Parathyroid adenoma (tissue), 2 donors: Measurements from ENCODE around the gene AHNAK2.

ENCODE experiments used
- H2AFZ ChIP-seq: fragments of 300-600 bp; sonication (generic); one replicate; pipeline ENCODE4 v1.7.0; 2017; ENCODE audit warnings: antibody characterized with exemption, mild to moderate bottlenecking
- H3K27ac ChIP-seq: fragments of 300-600 bp; sonication (generic); one replicate; pipeline ENCODE4 v1.7.0; 2017
- H3K27me3 ChIP-seq: fragments of 300-600 bp; sonication (generic); one replicate; pipeline ENCODE4 v1.7.0; 2017; ENCODE audit warnings: low read length; ENCODE audit not compliant: control insufficient read depth, insufficient read depth
- H3K36me3 ChIP-seq: fragments of 300-600 bp; sonication (generic); one replicate; pipeline ENCODE4 v1.7.0; 2017; ENCODE audit warnings: low read length; ENCODE audit not compliant: control insufficient read depth, insufficient read depth
- H3K4me1 ChIP-seq: fragments of 300-600 bp; sonication (generic); one replicate; pipeline ENCODE4 v1.7.0; 2017; ENCODE audit warnings: control low read depth
- H3K4me2 ChIP-seq: fragments of 300-600 bp; sonication (generic); one replicate; pipeline ENCODE4 v1.7.0; 2017; ENCODE audit warnings: low read length
- H3K4me3 ChIP-seq: fragments of 300-600 bp; sonication (generic); one replicate; pipeline ENCODE4 v1.7.0; 2017; ENCODE audit warnings: low read depth, low read length
- H3K79me2 ChIP-seq: fragments of 300-600 bp; sonication (generic); one replicate; pipeline ENCODE4 v1.7.0; 2017; ENCODE audit warnings: control low read depth
- H3K9ac ChIP-seq: fragments of 300-600 bp; sonication (generic); one replicate; pipeline ENCODE4 v1.7.0; 2017; ENCODE audit warnings: mild to moderate bottlenecking
- H3K9me3 ChIP-seq: fragments of 300-600 bp; sonication (generic); one replicate; pipeline ENCODE4 v1.7.0; 2017; ENCODE audit warnings: low read length; ENCODE audit not compliant: control insufficient read depth
- CTCF ChIP-seq: fragments of 300-600 bp; sonication (generic); IDR thresholded peaks from one replicate; pipeline ENCODE4 v1.7.0; 2017; ENCODE audit warnings: antibody characterized with exemption, mild to moderate bottlenecking
- donor health status: primary hyperparathyroidism.

AHNAK2 gene

GRCh38 chr14:104926619-104927431 is 51.3 kb downstream of the AHNAK2 start:
- no peak overlapping the region for H3K27ac ChIP-seq
- no peak for TF ChIP-seq CTCF
- H3K9me3 ChIP-seq = no peaks in the 10 kb centered on the region
- H3K4me1 ChIP-seq = peaks cover 2% of the 10 kb centered on the region
- H3K4me2 ChIP-seq = no peak overlapping the region
- no peak overlapping the region for H2AFZ ChIP-seq
- H3K36me3 ChIP-seq = no peaks in the 10 kb centered on the region
- no peak overlapping the region for H3K4me3 ChIP-seq
- H3K79me2 ChIP-seq = no peaks in the 10 kb centered on the region
- no peaks in the 10 kb centered on the region for H3K27me3 ChIP-seq
- no peak overlapping the region for H3K9ac ChIP-seq

- H3K9me3 ChIP-seq = no peaks in the 10 kb centered on the region
- H3K4me1 ChIP-seq = peaks cover 2% of the 10 kb centered on the region
- no peak overlapping the region for H3K27ac ChIP-seq
- H3K4me3 ChIP-seq = no peak overlapping the region
- no peak overlapping the region for H3K9ac ChIP-seq
- H3K79me2 ChIP-seq = no peaks in the 10 kb centered on the region
- H3K4me2 ChIP-seq = no peak overlapping the region
- no peaks in the 10 kb centered on the region for H3K36me3 ChIP-seq
- no peak for TF ChIP-seq CTCF
- H2AFZ ChIP-seq = no peak overlapping the region
- H3K27me3 ChIP-seq = no peaks in the 10 kb centered on the region
Measured at GRCh38 chr14:104925855-104926609, 52.1 kb downstream of the AHNAK2 start.

GRCh38 chr14:104925214-104925854 is 52.8 kb downstream of the AHNAK2 start:
- no peak overlapping the region for H2AFZ ChIP-seq
- no peaks in the 10 kb centered on the region for H3K9me3 ChIP-seq
- no peak overlapping the region for H3K4me3 ChIP-seq
- H3K36me3 ChIP-seq = no peaks in the 10 kb centered on the region
- no peak overlapping the region for H3K4me2 ChIP-seq
- no peak overlapping the region for H3K9ac ChIP-seq
- TF ChIP-seq CTCF = no peak
- no peaks in the 10 kb centered on the region for H3K27me3 ChIP-seq
- H3K27ac ChIP-seq = no peak overlapping the region
- peaks cover 2% of the 10 kb centered on the region for H3K4me1 ChIP-seq
- H3K79me2 ChIP-seq = no peaks in the 10 kb centered on the region

GRCh38 chr14:104924421-104925213 is 53.6 kb downstream of the AHNAK2 start, which contains the start of gene PLD4:
TSS of gene PLD4 (plus strand) at chr14:104924879. CDS start at chr14:104927141, 2,262 bp downstream.
- H3K4me1 ChIP-seq = peaks cover 2% of the 10 kb centered on the region
- no peaks in the 10 kb centered on the region for H3K27me3 ChIP-seq
- no peak within 1 kb of the TSS for H3K4me2 ChIP-seq
- no peak within 1 kb of the TSS for H3K4me3 ChIP-seq
- no peaks in the 10 kb centered on the region for H3K36me3 ChIP-seq
- no peak within 1 kb of the TSS for H3K9ac ChIP-seq
- TF ChIP-seq CTCF = no peak
- no peaks in the 10 kb centered on the region for H3K79me2 ChIP-seq
- no peaks in the 10 kb centered on the region for H3K9me3 ChIP-seq
- H3K27ac ChIP-seq = no peak within 1 kb of the TSS
- no peak within 1 kb of the TSS for H2AFZ ChIP-seq
